SK-N-SH treated with all-trans-retinoic acid at 6 μM for 48 hours (cell line): ENCODE results near the gene KCNA2.

Experiments
- ATAC-seq: fragments of 200-7000 bp; cut with Tn5 transposase; 3 replicates; pipeline ENCODE4 v1.9.1; 2020; ENCODE audit warnings: mild to moderate bottlenecking, moderate library complexity
- ARNTL ChIP-seq: fragments of 450-650 bp; formaldehyde crosslinking; IDR thresholded peaks from 2 replicates; pipeline ENCODE4 v1.5.0; 2020; ENCODE audit warnings: low read depth, mild to moderate bottlenecking, moderate library complexity, borderline replicate concordance
- BACH2 ChIP-seq: fragments of 250-450 bp; sonication (Bioruptor Pico); IDR thresholded peaks from 2 replicates; pipeline ENCODE4 v1.9.0; 2021; ENCODE audit warnings: mild to moderate bottlenecking, borderline replicate concordance
- CSDC2 ChIP-seq: fragments of 250-450 bp; sonication (Bioruptor Pico); IDR thresholded peaks from 2 replicates; pipeline ENCODE4 v1.5.0; 2020; ENCODE audit warnings: mild to moderate bottlenecking, moderate library complexity
- ESRRG ChIP-seq: fragments of 250-450 bp; sonication (Bioruptor Pico); IDR thresholded peaks from 2 replicates; pipeline ENCODE4 v1.6.1; 2021; ENCODE audit warnings: mild to moderate bottlenecking
- GLIS3 ChIP-seq: fragments of 250-450 bp; sonication (Bioruptor Pico); IDR thresholded peaks from 2 replicates; pipeline ENCODE4 v1.5.0; 2020; ENCODE audit warnings: mild to moderate bottlenecking, moderate library complexity
- OSR1 ChIP-seq: fragments of 250-450 bp; sonication (Bioruptor Pico); IDR thresholded peaks from 2 replicates; pipeline ENCODE4 v1.8.0; 2022; ENCODE audit warnings: moderate library complexity, mild to moderate bottlenecking, inconsistent platforms
- PPARA ChIP-seq: fragments of 250-450 bp; sonication (Bioruptor Pico); IDR thresholded peaks from 2 replicates; pipeline ENCODE4 v1.5.0; 2020; ENCODE audit warnings: mild to moderate bottlenecking, borderline replicate concordance
- RARB ChIP-seq: fragments of 250-450 bp; sonication (Bioruptor Pico); IDR thresholded peaks from 2 replicates; pipeline ENCODE4 v1.8.0; 2021; ENCODE audit warnings: mild to moderate bottlenecking, moderate library complexity
- SNAI2 ChIP-seq: fragments of 250-450 bp; sonication (Bioruptor Pico); IDR thresholded peaks from 2 replicates; pipeline ENCODE4 v1.5.0; 2020; ENCODE audit warnings: mild to moderate bottlenecking, moderate library complexity
- TCF4 ChIP-seq: fragments of 250-450 bp; sonication (Bioruptor Pico); IDR thresholded peaks from 2 replicates; pipeline ENCODE4 v1.8.0; 2021; ENCODE audit warnings: mild to moderate bottlenecking, moderate library complexity, borderline replicate concordance
- TOX ChIP-seq: fragments of 250-450 bp; sonication (Bioruptor Pico); IDR thresholded peaks from 2 replicates; pipeline ENCODE4 v1.8.0; 2021; ENCODE audit warnings: mild to moderate bottlenecking, moderate library complexity, borderline replicate concordance
- ZC3H10 ChIP-seq: fragments of 250-450 bp; sonication (Bioruptor Pico); IDR thresholded peaks from 2 replicates; pipeline ENCODE4 v1.5.1; 2021; ENCODE audit warnings: mild to moderate bottlenecking, moderate library complexity
- ZFP3 ChIP-seq: fragments of 250-450 bp; sonication (Bioruptor Pico); IDR thresholded peaks from 2 replicates; pipeline ENCODE4 v1.5.0; 2020; ENCODE audit warnings: mild to moderate bottlenecking, moderate library complexity
- ZFP30 ChIP-seq: fragments of 450-650 bp; formaldehyde crosslinking; IDR thresholded peaks from 2 replicates; pipeline ENCODE4 v1.5.0; 2022; ENCODE audit warnings: mild to moderate bottlenecking, moderate library complexity
- ZNF565 ChIP-seq: fragments of 450-650 bp; formaldehyde crosslinking; conservative IDR thresholded peaks from 2 replicates; pipeline ENCODE4 v1.5.0; 2020; ENCODE audit warnings: low read depth, mild to moderate bottlenecking, moderate library complexity
- ZNF70 ChIP-seq: fragments of 450-650 bp; formaldehyde crosslinking; IDR thresholded peaks from 2 replicates; pipeline ENCODE4 v1.5.0; 2020; ENCODE audit warnings: mild to moderate bottlenecking, moderate library complexity
- TF ChIP-seq, protein P1 (sequence below): fragments of 250-450 bp; sonication (Bioruptor Pico); IDR thresholded peaks from 2 replicates; pipeline ENCODE4 v1.8.0; 2021; ENCODE audit warnings: low read depth, mild to moderate bottlenecking, moderate library complexity, borderline replicate concordance
- TF ChIP-seq, protein P2 (sequence below): fragments of 250-450 bp; sonication (Bioruptor Pico); IDR thresholded peaks from 2 replicates; pipeline ENCODE4 v1.5.1; 2021; ENCODE audit warnings: mild to moderate bottlenecking, moderate library complexity
- TF ChIP-seq, protein P3 (sequence below): fragments of 250-450 bp; sonication (Bioruptor Pico); IDR thresholded peaks from 2 replicates; pipeline ENCODE4 v1.5.0; 2020; ENCODE audit warnings: mild to moderate bottlenecking, moderate library complexity
- TF ChIP-seq, protein P4 (sequence below): fragments of 250-450 bp; sonication (Bioruptor Pico); IDR thresholded peaks from 2 replicates; pipeline ENCODE4 v1.8.0; 2020; ENCODE audit warnings: mild to moderate bottlenecking, moderate library complexity, borderline replicate concordance

Gene KCNA2

DNA sequence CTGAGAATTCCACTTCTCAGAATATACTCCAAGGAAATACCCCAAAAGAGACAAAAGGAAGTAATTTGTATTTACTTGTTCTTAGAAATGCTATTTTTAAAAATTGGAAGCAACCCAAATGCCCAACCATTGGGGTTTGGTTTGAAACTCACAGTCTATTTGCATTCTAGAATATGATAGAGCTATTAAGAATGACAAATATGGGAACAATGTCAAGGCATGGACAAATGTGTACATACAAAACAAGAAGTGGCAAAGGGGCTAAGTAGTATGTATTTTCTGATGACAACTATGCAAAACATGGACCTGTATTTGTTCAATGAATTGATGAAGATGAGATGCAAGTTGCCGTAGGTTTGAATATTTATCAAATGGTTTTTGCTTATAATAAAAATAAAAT, 32.8 kb downstream of the KCNA2 start:
- no peak for TF ChIP-seq SNAI2
- TF ChIP-seq, protein P1, sequence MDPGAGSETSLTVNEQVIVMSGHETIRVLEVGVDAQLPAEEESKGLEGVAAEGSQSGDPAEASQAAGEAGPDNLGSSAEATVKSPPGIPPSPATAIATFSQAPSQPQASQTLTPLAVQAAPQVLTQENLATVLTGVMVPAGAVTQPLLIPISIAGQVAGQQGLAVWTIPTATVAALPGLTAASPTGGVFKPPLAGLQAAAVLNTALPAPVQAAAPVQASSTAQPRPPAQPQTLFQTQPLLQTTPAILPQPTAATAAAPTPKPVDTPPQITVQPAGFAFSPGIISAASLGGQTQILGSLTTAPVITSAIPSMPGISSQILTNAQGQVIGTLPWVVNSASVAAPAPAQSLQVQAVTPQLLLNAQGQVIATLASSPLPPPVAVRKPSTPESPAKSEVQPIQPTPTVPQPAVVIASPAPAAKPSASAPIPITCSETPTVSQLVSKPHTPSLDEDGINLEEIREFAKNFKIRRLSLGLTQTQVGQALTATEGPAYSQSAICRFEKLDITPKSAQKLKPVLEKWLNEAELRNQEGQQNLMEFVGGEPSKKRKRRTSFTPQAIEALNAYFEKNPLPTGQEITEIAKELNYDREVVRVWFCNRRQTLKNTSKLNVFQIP (CRISPR knock-in tag) = no peak
- TF ChIP-seq TOX (CRISPR knock-in tag) = no peak
- TF ChIP-seq ZFP3 (CRISPR knock-in tag) = no peak
- TF ChIP-seq RARB (CRISPR knock-in tag) = no peak
- no peak for TF ChIP-seq GLIS3 (CRISPR knock-in tag)
- TF ChIP-seq PPARA = no peak
- TF ChIP-seq, protein P2, sequence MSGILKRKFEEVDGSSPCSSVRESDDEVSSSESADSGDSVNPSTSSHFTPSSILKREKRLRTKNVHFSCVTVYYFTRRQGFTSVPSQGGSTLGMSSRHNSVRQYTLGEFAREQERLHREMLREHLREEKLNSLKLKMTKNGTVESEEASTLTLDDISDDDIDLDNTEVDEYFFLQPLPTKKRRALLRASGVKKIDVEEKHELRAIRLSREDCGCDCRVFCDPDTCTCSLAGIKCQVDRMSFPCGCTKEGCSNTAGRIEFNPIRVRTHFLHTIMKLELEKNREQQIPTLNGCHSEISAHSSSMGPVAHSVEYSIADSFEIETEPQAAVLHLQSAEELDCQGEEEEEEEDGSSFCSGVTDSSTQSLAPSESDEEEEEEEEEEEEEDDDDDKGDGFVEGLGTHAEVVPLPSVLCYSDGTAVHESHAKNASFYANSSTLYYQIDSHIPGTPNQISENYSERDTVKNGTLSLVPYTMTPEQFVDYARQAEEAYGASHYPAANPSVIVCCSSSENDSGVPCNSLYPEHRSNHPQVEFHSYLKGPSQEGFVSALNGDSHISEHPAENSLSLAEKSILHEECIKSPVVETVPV (CRISPR knock-in tag) = no peak
- no peak for TF ChIP-seq ESRRG (CRISPR knock-in tag)
- TF ChIP-seq TCF4 (CRISPR knock-in tag) = no peak
- TF ChIP-seq ZNF70 (CRISPR knock-in tag) = no peak
- TF ChIP-seq ARNTL (CRISPR knock-in tag) = no peak
- TF ChIP-seq OSR1 = no peak
- TF ChIP-seq CSDC2 = no peak
- TF ChIP-seq BACH2 (CRISPR knock-in tag) = no peak
- no peak for TF ChIP-seq ZNF565
- TF ChIP-seq, protein P3, sequence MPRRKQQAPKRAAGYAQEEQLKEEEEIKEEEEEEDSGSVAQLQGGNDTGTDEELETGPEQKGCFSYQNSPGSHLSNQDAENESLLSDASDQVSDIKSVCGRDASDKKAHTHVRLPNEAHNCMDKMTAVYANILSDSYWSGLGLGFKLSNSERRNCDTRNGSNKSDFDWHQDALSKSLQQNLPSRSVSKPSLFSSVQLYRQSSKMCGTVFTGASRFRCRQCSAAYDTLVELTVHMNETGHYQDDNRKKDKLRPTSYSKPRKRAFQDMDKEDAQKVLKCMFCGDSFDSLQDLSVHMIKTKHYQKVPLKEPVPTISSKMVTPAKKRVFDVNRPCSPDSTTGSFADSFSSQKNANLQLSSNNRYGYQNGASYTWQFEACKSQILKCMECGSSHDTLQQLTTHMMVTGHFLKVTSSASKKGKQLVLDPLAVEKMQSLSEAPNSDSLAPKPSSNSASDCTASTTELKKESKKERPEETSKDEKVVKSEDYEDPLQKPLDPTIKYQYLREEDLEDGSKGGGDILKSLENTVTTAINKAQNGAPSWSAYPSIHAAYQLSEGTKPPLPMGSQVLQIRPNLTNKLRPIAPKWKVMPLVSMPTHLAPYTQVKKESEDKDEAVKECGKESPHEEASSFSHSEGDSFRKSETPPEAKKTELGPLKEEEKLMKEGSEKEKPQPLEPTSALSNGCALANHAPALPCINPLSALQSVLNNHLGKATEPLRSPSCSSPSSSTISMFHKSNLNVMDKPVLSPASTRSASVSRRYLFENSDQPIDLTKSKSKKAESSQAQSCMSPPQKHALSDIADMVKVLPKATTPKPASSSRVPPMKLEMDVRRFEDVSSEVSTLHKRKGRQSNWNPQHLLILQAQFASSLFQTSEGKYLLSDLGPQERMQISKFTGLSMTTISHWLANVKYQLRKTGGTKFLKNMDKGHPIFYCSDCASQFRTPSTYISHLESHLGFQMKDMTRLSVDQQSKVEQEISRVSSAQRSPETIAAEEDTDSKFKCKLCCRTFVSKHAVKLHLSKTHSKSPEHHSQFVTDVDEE = no peak
- TF ChIP-seq ZC3H10 (CRISPR knock-in tag) = no peak
- TF ChIP-seq, protein P4, sequence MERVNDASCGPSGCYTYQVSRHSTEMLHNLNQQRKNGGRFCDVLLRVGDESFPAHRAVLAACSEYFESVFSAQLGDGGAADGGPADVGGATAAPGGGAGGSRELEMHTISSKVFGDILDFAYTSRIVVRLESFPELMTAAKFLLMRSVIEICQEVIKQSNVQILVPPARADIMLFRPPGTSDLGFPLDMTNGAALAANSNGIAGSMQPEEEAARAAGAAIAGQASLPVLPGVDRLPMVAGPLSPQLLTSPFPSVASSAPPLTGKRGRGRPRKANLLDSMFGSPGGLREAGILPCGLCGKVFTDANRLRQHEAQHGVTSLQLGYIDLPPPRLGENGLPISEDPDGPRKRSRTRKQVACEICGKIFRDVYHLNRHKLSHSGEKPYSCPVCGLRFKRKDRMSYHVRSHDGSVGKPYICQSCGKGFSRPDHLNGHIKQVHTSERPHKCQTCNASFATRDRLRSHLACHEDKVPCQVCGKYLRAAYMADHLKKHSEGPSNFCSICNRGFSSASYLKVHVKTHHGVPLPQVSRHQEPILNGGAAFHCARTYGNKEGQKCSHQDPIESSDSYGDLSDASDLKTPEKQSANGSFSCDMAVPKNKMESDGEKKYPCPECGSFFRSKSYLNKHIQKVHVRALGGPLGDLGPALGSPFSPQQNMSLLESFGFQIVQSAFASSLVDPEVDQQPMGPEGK = no peak
- no peak for TF ChIP-seq ZFP30 (CRISPR knock-in tag)
- no peak for ATAC-seq

- TF ChIP-seq, protein P3 = no peak
- no peak for TF ChIP-seq RARB (CRISPR knock-in tag)
- TF ChIP-seq GLIS3 (CRISPR knock-in tag) = no peak
- TF ChIP-seq, protein P1 (CRISPR knock-in tag) = no peak
- no peak for TF ChIP-seq ZC3H10 (CRISPR knock-in tag)
- TF ChIP-seq TOX (CRISPR knock-in tag) = no peak
- no peak for ATAC-seq
These were observed 33.4 kb downstream of the KCNA2 start for GRCh38 chr1:110572751-110573150.
